H9 (cell line): ENCODE results near the gene AMELX. TPM values are rescaled to one million over a fixed set of nuclear protein-coding genes. Genes with fewer than 3 reads are reported as not detected.

ENCODE experiments used
- DNase-seq: peaks from one replicate; pipeline ENCODE4 v3.0.0-alpha.2; 2017
- H2AFZ ChIP-seq: one replicate; pipeline ENCODE4 v1.6.1; 2013; ENCODE audit warnings: mild to moderate bottlenecking, low read length, control low read depth, moderate library complexity
- H2AK5ac ChIP-seq: 2 replicates; pipeline ENCODE4 v1.6.1; 2013; ENCODE audit warnings: low read length, control low read depth, mixed read lengths; ENCODE audit not compliant: insufficient read length
- H2BK120ac ChIP-seq: one replicate; pipeline ENCODE4 v1.6.1; 2013; ENCODE audit warnings: low read depth, mild to moderate bottlenecking, low read length, control low read depth, inconsistent platforms; ENCODE audit not compliant: poor library complexity, severe bottlenecking
- H2BK12ac ChIP-seq: 2 replicates; pipeline ENCODE4 v1.6.1; 2013; ENCODE audit warnings: low read length, control low read depth, mixed read lengths, low read depth; ENCODE audit not compliant: insufficient read length
- H2BK15ac ChIP-seq: 2 replicates; pipeline ENCODE4 v1.6.1; 2013; ENCODE audit warnings: low read depth, low read length, control low read depth
- H2BK20ac ChIP-seq: one replicate; pipeline ENCODE4 v1.6.1; 2013; ENCODE audit warnings: low read depth, mild to moderate bottlenecking, low read length, control low read depth, inconsistent platforms; ENCODE audit not compliant: poor library complexity, severe bottlenecking
- H2BK5ac ChIP-seq: 2 replicates; pipeline ENCODE4 v1.6.1; 2013; ENCODE audit warnings: low read length, control low read depth, mixed read lengths; ENCODE audit not compliant: insufficient read length
- H3K14ac ChIP-seq: 2 replicates; pipeline ENCODE4 v1.6.1; 2013; ENCODE audit warnings: low read length, control low read depth; ENCODE audit not compliant: insufficient read depth
- H3K18ac ChIP-seq: 2 replicates; pipeline ENCODE4 v1.6.1; 2013; ENCODE audit warnings: low read depth, mild to moderate bottlenecking, mixed read lengths, low read length, control low read depth; ENCODE audit not compliant: insufficient read length
- H3K23ac ChIP-seq: 2 replicates; pipeline ENCODE4 v1.6.1; 2013; ENCODE audit warnings: low read length, control low read depth, mixed read lengths, low read depth; ENCODE audit not compliant: insufficient read length
- H3K23me2 ChIP-seq: 2 replicates; pipeline ENCODE4 v1.6.1; 2013; ENCODE audit warnings: low read depth, mild to moderate bottlenecking, mixed read lengths, low read length, control low read depth; ENCODE audit not compliant: insufficient read length, poor library complexity, severe bottlenecking
- H3K27ac ChIP-seq: 2 replicates; pipeline ENCODE4 v1.5.1; 2013; ENCODE audit warnings: low read length, control low read depth, mixed read lengths, low read depth; ENCODE audit not compliant: insufficient read length
- H3K27me3 ChIP-seq: 2 replicates; pipeline ENCODE4 v1.6.1; 2013; ENCODE audit warnings: low read length, control low read depth, inconsistent platforms; ENCODE audit not compliant: insufficient read depth
- H3K4ac ChIP-seq: 2 replicates; pipeline ENCODE4 v1.6.1; 2013; ENCODE audit warnings: low read depth, mild to moderate bottlenecking, control low read depth, inconsistent platforms, low read length, moderate library complexity
- H3K4me1 ChIP-seq: 2 replicates; pipeline ENCODE4 v1.6.1; 2013; ENCODE audit warnings: low read length, control low read depth, inconsistent platforms; ENCODE audit not compliant: insufficient read depth
- H3K4me2 ChIP-seq: 2 replicates; pipeline ENCODE4 v1.6.1; 2013; ENCODE audit warnings: low read length, control low read depth, mixed read lengths; ENCODE audit not compliant: insufficient read length, insufficient read depth
- H3K56ac ChIP-seq: 2 replicates; pipeline ENCODE4 v1.6.1; 2013; ENCODE audit warnings: low read depth, mild to moderate bottlenecking, mixed read lengths, low read length, control low read depth; ENCODE audit not compliant: insufficient read length
- H3K79me1 ChIP-seq: 2 replicates; pipeline ENCODE4 v1.6.1; 2013; ENCODE audit warnings: low read depth, mild to moderate bottlenecking, moderate library complexity, low read length, control low read depth, inconsistent platforms; ENCODE audit not compliant: insufficient read depth, poor library complexity, severe bottlenecking
- H3K79me2 ChIP-seq: 2 replicates; pipeline ENCODE4 v1.6.1; 2013; ENCODE audit warnings: low read length, control low read depth, inconsistent platforms; ENCODE audit not compliant: insufficient read depth
- H3K9ac ChIP-seq: 2 replicates; pipeline ENCODE4 v1.6.1; 2013; ENCODE audit warnings: low read length, control low read depth, mixed read lengths; ENCODE audit not compliant: insufficient read length; ENCODE audit errors: extremely low read depth
- H3K9me3 ChIP-seq: one replicate; pipeline ENCODE4 v1.6.1; 2013; ENCODE audit warnings: low read depth, low read length, inconsistent platforms; ENCODE audit not compliant: control insufficient read depth
- H3T11ph ChIP-seq: one replicate; pipeline ENCODE4 v1.6.1; 2013; ENCODE audit warnings: mild to moderate bottlenecking, low read length, control low read depth, inconsistent platforms
- H4K20me1 ChIP-seq: one replicate; pipeline ENCODE4 v1.6.1; 2013; ENCODE audit not compliant: control insufficient read depth, insufficient read length, insufficient read depth
- H4K5ac ChIP-seq: 2 replicates; pipeline ENCODE4 v1.6.1; 2013; ENCODE audit warnings: low read depth, mild to moderate bottlenecking, mixed read lengths, low read length, control low read depth; ENCODE audit not compliant: insufficient read length
- H4K8ac ChIP-seq: replicated peaks from 2 replicates; pipeline ENCODE4 v1.6.1; 2013; ENCODE audit warnings: low read length, control low read depth, mixed read lengths, low read depth; ENCODE audit not compliant: insufficient read length
- H4K91ac ChIP-seq: 2 replicates; pipeline ENCODE4 v1.6.1; 2013; ENCODE audit warnings: low read depth, mild to moderate bottlenecking, moderate library complexity, mixed read lengths, low read length, control low read depth; ENCODE audit not compliant: insufficient read length
- H3K27ac Mint-ChIP-seq, 3 experiments: 2 replicates in 2 of 3; 3 replicates in 1 of 3; pipeline ENCODE4 v1.8.0; 2020 to 2021; ENCODE audit warnings: mixed read lengths in 3 of 3, mild to moderate bottlenecking in 1 of 3, moderate library complexity in 1 of 3
- H3K27me3 Mint-ChIP-seq: 2 replicates; pipeline ENCODE4 v1.8.0; 2021; ENCODE audit warnings: low read depth, mild to moderate bottlenecking, moderate library complexity, mixed read lengths
- H3K36me3 Mint-ChIP-seq, 3 experiments: 2 replicates in 2 of 3; 3 replicates in 1 of 3; pipeline ENCODE4 v1.8.0; 2020 to 2021; ENCODE audit warnings: low read depth in 3 of 3, mixed read lengths in 3 of 3; ENCODE audit not compliant: insufficient read depth in 1 of 3
- H3K4me1 Mint-ChIP-seq, 2 experiments: 2 replicates each; pipeline ENCODE4 v1.8.0; 2020; ENCODE audit warnings: mixed read lengths in 2 of 2
- H3K4me3 Mint-ChIP-seq, 2 experiments: 2 replicates in 1 of 2; 3 replicates in 1 of 2; pipeline ENCODE4 v1.8.0; 2020 to 2021; ENCODE audit warnings: mild to moderate bottlenecking in 2 of 2, mixed read lengths in 2 of 2, moderate library complexity in 1 of 2
- H3K9me3 Mint-ChIP-seq, 2 experiments: 2 replicates in 1 of 2; 3 replicates in 1 of 2; pipeline ENCODE4 v1.8.0; 2020; ENCODE audit warnings: mild to moderate bottlenecking in 2 of 2, mixed read lengths in 2 of 2, moderate library complexity in 1 of 2
- CTCF ChIP-seq: fragments of 200-600 bp; sonication (generic); conservative IDR thresholded peaks from 3 replicates; pipeline ENCODE4 v1.8.0; 2021; ENCODE audit warnings: antibody characterized with exemption, mild to moderate bottlenecking
- WGBS: extraction: QIAGEN DNeasy Blood & Tissue Kit; methylation state at CpG from one replicate; pipeline ENCODE4 v1.1.7; 2013; ENCODE audit warnings: missing lambda C conversion rate, low lambda C conversion rate, mixed read lengths; ENCODE audit not compliant: insufficient read length; ENCODE audit errors: extremely low coverage; 5-methylcytosine and 5-hydroxymethylcytosine counted together
- total RNA-seq: library from RNA; stranded (reverse); gene quantifications from 2 replicates; pipeline ENCODE4 v1.2.1, GENCODE V29; 2021

The AMELX gene
- total RNA-seq, 1 experiment from 2014 or later: not detected

DNA sequence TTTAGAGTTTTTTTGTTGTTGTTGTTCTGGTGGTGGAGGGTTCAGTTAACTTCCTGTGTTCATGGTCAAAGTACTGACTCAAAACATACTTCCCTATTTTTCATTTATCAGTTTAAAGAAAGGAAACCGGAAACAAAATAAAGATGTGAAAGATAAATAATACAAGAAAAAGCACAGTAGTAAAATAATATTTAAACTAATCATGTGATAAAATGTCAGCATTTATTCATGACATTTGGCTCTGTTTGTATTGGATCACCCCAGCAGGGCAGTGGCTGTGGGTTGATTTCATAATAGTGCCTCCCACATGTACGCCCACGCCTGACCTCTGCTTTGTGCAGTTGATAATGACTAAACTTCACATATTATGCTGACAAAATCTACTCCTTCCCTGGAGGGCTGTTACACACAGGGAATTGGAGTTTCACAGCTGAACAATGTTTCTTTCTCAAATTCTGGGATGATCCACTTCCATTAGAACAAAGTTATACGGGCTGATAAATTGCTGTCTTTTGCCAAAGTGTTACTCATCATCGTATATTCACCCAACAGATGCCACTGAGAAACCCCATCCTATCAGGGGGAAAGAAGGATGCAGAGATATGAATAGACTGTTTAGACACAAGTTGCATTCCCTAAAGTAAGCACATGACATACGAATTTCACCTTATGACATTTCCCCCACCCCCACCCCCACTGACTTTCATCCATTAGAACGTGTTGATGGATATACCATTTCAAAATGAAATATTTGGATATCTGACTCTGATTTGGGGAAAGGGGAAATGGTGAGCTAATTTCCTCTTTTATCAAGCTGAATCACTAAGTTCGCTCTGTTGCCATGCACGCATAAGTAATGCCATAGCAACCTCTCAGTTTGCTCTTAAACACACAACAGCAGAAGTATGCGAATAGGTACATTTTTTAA is 48.3 kb downstream of the AMELX start:
- Mint-ChIP-seq H3K9me3 (peaks cover 50 to 58% of the 10 kb centered on the region in 2 experiments), H3K36me3 (peaks cover 0 to 4% (median 0%) of the 10 kb centered on the region in 3 experiments; a peak in 2 of 7 replicates), H3K4me3 (no peak overlapping the region), H3K27me3 (no peaks in the 10 kb centered on the region; the same call in none of the 2 replicates), H3K4me1 (peaks cover 0 to 6% of the 10 kb centered on the region in 2 experiments; a peak in 2 of 4 replicates), H3K27ac (no peak overlapping the region)
- Histone ChIP-seq H3K23ac (no peak overlapping the region), H3K79me1 (no peaks in the 10 kb centered on the region), H2BK12ac (no peak overlapping the region), H3K9ac (no peak overlapping the region), H3K4me2 (no peak overlapping the region), H4K8ac (no peak overlapping the region), H3K79me2 (no peaks in the 10 kb centered on the region), H3K56ac (no peak overlapping the region), H2AFZ (no peak overlapping the region), H4K20me1 (no peaks in the 10 kb centered on the region), H3K9me3 (peaks cover 6% of the 10 kb centered on the region), H3T11ph (no peak overlapping the region), H3K14ac (no peak overlapping the region), H3K4ac (no peak overlapping the region), H3K18ac (no peak overlapping the region), H2BK15ac (no peak overlapping the region), H3K27ac (no peak overlapping the region), H3K23me2 (no peaks in the 10 kb centered on the region), H2BK20ac (no peak overlapping the region), H2BK120ac (no peak overlapping the region), H2AK5ac (no peak overlapping the region), H4K91ac (no peak overlapping the region), H4K5ac (no peak overlapping the region), H3K4me1 (peaks cover 3% of the 10 kb centered on the region; the same call in 1 of the 2 replicates), H2BK5ac (no peak overlapping the region), H3K27me3 (no peaks in the 10 kb centered on the region)
- no peak for DNase-seq
- TF ChIP-seq CTCF: no peak
- WGBS: no CpG with 5 or more reads among the region's 10 CpGs
